PC-3 (cell line): ENCODE results near the gene UBQLN4. TPM values are rescaled to one million over a fixed set of nuclear protein-coding genes. Genes with fewer than 3 reads are reported as not detected.

Experiments
- ATAC-seq: fragments of 200-7000 bp; cut with Tn5 transposase; 2 replicates; pipeline ENCODE4 v1.9.1; 2020; ENCODE audit warnings: mild to moderate bottlenecking, moderate library complexity
- BruUV-seq: library from RNA; stranded (reverse); fragments of 400-500 nt; replicated peaks from 2 replicates; lab custom pipeline; 2021; lab: Mats Ljungman, UMichigan
- CTCF ChIA-PET: fragments of 300-600 bp; sonication (Branson Sonifier 250); formaldehyde crosslinking; loops from one replicate; lab custom pipeline; 2022; ENCODE audit warnings: antibody characterized with exemption; lab: Charles Lee
- POLR2A ChIA-PET: fragments of 300-600 bp; sonication (Branson Sonifier 250); formaldehyde crosslinking; loops from one replicate; lab custom pipeline; 2022; ENCODE audit warnings: antibody characterized with exemption; ENCODE audit not compliant: unreplicated experiment; lab: Charles Lee
- DNase-seq: peaks from one replicate; pipeline ENCODE4 v3.0.0-alpha.2; 2015
- H2AFZ ChIP-seq: fragments of 300-600 bp; sonication (generic); 2 replicates; pipeline ENCODE4 v1.6.0; 2016; ENCODE audit warnings: antibody characterized with exemption, low read length
- H3F3A ChIP-seq: fragments of 300-600 bp; sonication (generic); one replicate; pipeline ENCODE4 v1.6.0; 2017; ENCODE audit warnings: antibody characterized with exemption, low read length, control low read depth, mild to moderate bottlenecking; ENCODE audit not compliant: unreplicated experiment
- H3K27ac ChIP-seq: fragments of 300-600 bp; sonication (generic); 2 replicates; pipeline ENCODE4 v1.5.1; 2016; ENCODE audit warnings: mild to moderate bottlenecking, low read length
- H3K27me3 ChIP-seq: fragments of 300-600 bp; sonication (generic); 2 replicates; pipeline ENCODE4 v1.6.1; 2016; ENCODE audit warnings: low read length, mixed read lengths
- H3K36me3 ChIP-seq: fragments of 300-600 bp; sonication (generic); 2 replicates; pipeline ENCODE4 v1.6.1; 2016; ENCODE audit warnings: low read depth, mixed run types, low read length, mixed read lengths
- H3K4me1 ChIP-seq: fragments of 300-600 bp; sonication (generic); 2 replicates; pipeline ENCODE4 v1.5.1; 2016; ENCODE audit warnings: low read length; ENCODE audit not compliant: insufficient read depth
- H3K4me2 ChIP-seq: fragments of 300-600 bp; sonication (generic); 2 replicates; pipeline ENCODE4 v1.6.0; 2016; ENCODE audit warnings: low read length
- H3K4me3 ChIP-seq: fragments of 300-600 bp; sonication (generic); 2 replicates; pipeline ENCODE4 v1.5.1; 2016; ENCODE audit warnings: mild to moderate bottlenecking, low read length, mixed read lengths
- H3K79me2 ChIP-seq: fragments of 300-600 bp; sonication (generic); 2 replicates; pipeline ENCODE4 v1.6.1; 2017; ENCODE audit warnings: low read length, mixed read lengths
- H3K9ac ChIP-seq: fragments of 300-600 bp; sonication (generic); 2 replicates; pipeline ENCODE4 v1.6.0; 2016; ENCODE audit warnings: mild to moderate bottlenecking, low read length
- H3K9me2 ChIP-seq: fragments of 300-600 bp; sonication (generic); replicated peaks from 2 replicates; pipeline ENCODE4 v1.6.1; 2016; ENCODE audit warnings: mixed run types, low read length, mixed read lengths
- H3K9me3 ChIP-seq: fragments of 300-600 bp; sonication (generic); 2 replicates; pipeline ENCODE4 v1.6.1; 2016; ENCODE audit warnings: low read length, mixed read lengths
- H4K20me1 ChIP-seq: fragments of 300-600 bp; sonication (generic); 2 replicates; pipeline ENCODE4 v1.6.1; 2016; ENCODE audit warnings: low read length, mixed read lengths
- CTCF ChIP-seq: fragments of 300-600 bp; sonication (generic); conservative IDR thresholded peaks from 2 replicates; pipeline ENCODE4 v1.5.1; 2017; ENCODE audit warnings: antibody characterized with exemption, low read depth, mild to moderate bottlenecking, low read length
- EZH2 ChIP-seq: fragments of 300-600 bp; sonication (generic); IDR thresholded peaks from one replicate; pipeline ENCODE4 v1.6.1; 2017; ENCODE audit warnings: antibody characterized with exemption, mild to moderate bottlenecking, low read length; ENCODE audit not compliant: unreplicated experiment
- EZH2phosphoT487 ChIP-seq: fragments of 300-600 bp; sonication (generic); IDR thresholded peaks from 2 replicates; pipeline ENCODE4 v1.6.1; 2018; ENCODE audit warnings: mild to moderate bottlenecking, antibody characterized with exemption, low read length, borderline replicate concordance
- intact Hi-C: fragments of 100-400 bp; cut with micrococcal nuclease; formaldehyde crosslinking; loops from 2 replicates; pipeline ENCODE4 v1.9.0; 2023
- total RNA-seq: library from RNA; depleted of rRNA; stranded (reverse); fragments of >200 nt; gene quantifications from 2 replicates; pipeline ENCODE4 v1.2.3, GENCODE V29; 2014

The UBQLN4 gene
- total RNA-seq, 1 experiment from 2014 or later: 45.4 TPM

DNA sequence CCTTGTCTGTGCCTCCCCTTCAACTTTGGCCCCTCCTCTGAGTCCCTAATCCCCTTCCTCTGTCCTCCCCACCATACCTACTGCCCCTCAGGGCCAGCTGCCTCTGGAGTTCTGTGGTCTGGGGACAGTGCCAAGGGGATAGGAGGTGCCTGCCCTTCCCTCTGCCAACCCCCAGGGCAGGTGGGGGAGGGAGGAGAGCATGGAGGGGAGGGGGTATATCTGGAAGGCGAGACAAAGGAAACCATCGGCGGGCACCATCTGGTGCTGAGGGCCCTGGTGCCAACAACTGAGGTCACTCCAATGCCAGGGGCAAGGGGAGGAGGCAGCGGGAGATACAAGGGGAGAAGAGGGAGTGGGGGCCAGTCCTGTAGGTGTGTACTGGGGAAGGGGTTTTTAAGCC, 16.9 kb upstream of the UBQLN4 start:
- TF ChIP-seq CTCF (no peak), EZH2 (no peak), EZH2phosphoT487 (no peak)
- Histone ChIP-seq H3K27me3 (no peaks in the 10 kb centered on the region), H3K36me3 (no peaks in the 10 kb centered on the region; the same call in 1 of the 2 replicates), H3K9ac (no peak overlapping the region), H3K27ac (no peak overlapping the region), H3K4me1 (no peaks in the 10 kb centered on the region; the same call in 1 of the 2 replicates), H3K9me2 (no peaks in the 10 kb centered on the region), H3F3A (peaks cover 3% of the 10 kb centered on the region), H3K9me3 (no peaks in the 10 kb centered on the region), H3K4me2 (no peak overlapping the region), H2AFZ (no peak overlapping the region), H3K79me2 (no peaks in the 10 kb centered on the region), H4K20me1 (no peaks in the 10 kb centered on the region), H3K4me3 (no peak overlapping the region)
- ChIA-PET POLR2A (no interaction called here), CTCF (no interaction called here)
- no peak for DNase-seq
- intact Hi-C loops: no loop called here
- no peak for ATAC-seq
- BruUV-seq: no TSS peak

GRCh38 chr1:156069490-156070455, 16.2 kb upstream of the UBQLN4 start:
- Histone ChIP-seq H3K36me3 (no peaks in the 10 kb centered on the region), H3K9ac (no peak overlapping the region), H3K27ac (no peak overlapping the region), H3K27me3 (no peaks in the 10 kb centered on the region), H4K20me1 (no peaks in the 10 kb centered on the region), H3K4me1 (no peaks in the 10 kb centered on the region; the same call in 1 of the 2 replicates), H3K4me2 (no peak overlapping the region), H3K4me3 (no peak overlapping the region), H3K9me2 (no peaks in the 10 kb centered on the region), H3K79me2 (no peaks in the 10 kb centered on the region), H3K9me3 (no peaks in the 10 kb centered on the region), H2AFZ (no peak overlapping the region), H3F3A (peaks cover 3% of the 10 kb centered on the region)
- CTCF ChIA-PET: no interaction called here
- intact Hi-C loops: loop anchor here (5.0 kb wide), 1 partner anchor 67 kb away; no protein-coding TSS in a partner anchor
- BruUV-seq: no TSS peak
- ATAC-seq: no peak
- POLR2A ChIA-PET: no interaction called here
- TF ChIP-seq EZH2 (no peak), EZH2phosphoT487 (no peak), CTCF (no peak)
- DNase-seq: no peak
